CD4-positive, alpha-beta T cell treated with Interleukin-6 for 4 hours (primary cell): Measurements from ENCODE around the gene SPIN1.

Experiments
- DNase-seq: peaks from one replicate; pipeline ENCODE4 v3.0.0-alpha.2; 2020; ENCODE audit warnings: mixed read lengths

SPIN1 gene

DNA sequence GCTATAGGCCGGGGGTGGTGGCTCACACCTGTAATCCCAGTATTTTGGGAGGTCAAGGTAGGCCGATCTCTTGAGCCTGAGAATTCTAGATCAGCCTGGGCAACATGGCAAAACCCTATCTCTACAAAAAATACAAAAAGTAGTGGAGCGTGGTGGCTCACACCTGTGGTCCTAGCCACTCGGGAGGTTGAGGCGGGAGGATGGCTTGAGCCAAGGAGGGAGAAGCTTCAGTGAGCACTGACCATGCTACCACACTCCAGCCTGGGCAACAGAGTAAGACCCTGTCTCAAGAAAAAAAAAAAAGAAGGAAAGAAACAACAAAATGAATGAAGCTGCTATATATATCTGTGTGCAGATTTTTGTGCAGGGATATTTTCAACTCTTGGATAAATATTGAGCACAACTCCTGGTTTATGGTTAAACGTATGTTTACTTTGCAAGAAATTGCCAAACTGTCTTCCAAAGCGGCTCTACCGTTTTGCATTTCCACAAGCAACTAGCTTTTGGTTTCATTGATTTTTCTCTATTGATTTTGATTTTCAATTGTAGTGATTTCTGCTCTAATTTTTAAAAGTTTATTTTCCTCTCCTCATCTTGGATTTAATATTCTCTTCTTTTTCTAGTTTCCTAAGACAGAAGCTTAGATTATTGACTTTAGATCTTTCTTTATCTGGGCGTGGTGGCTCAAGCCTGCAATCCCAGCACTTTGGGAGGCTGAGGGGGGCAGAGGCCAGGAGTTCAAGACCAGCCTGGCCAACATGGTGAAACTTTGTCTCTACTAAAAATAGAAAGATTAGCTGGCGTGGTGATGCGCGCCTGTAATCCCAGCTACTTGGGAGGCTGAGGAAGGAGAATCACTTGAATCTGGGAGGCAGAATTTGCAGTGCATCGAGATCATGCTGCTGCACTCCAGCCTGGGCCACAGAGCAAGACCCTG lies 49.2 kb downstream of the SPIN1 start:
- DNase-seq: no peak

DNA sequence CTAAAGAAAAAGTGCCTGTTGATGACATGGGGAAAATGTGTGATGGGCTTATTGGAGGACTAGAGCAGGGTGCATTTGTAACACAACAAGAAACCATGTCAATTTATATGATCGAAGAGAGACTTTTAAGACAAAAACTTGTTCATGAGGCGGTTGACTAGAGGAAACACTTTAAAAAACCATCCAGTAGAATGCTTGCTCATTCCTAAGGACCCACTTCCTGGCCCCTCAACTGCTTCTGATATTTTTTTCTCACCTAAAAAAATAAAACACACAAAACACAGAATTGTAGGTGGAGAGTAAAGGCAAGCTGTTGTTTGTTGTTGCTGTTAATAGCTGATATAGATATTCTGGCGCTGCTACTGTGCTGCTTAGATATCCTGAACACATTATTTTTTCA lies 50.6 kb downstream of the SPIN1 start:
- no peak for DNase-seq

DNA sequence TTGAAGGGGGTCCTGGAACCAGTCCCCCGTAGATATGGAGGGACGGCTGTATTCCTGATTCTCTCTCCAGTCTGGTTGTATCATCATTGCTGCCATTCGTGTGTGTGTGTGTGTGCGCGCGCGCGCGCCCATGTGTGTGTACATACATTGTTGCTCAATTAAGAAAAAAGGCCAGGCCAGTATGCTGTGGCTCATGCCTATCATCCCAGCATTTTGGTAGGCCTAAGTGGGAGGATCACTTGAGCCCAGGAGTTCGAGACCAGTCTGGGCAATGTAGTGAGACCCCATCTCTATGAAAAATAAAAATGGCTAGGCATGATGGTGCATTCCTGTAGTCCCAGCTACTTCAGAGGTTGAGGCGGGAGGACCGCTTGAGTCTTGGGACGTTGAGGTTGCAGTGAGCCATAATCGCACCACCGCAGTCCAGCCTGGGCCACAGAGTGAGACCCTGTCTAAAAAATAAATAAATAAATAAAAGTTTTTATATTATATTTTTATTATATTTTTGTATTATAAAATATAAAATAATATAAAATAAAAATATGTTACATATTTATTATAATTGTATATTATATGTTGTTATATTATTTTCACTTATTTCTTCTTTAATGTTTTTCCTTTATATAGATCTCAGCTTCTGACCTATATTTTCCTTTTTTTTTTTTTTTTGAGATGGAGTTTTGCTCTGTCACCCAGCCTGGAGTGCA lies 53.2 kb downstream of the SPIN1 start:
- no peak for DNase-seq

DNA sequence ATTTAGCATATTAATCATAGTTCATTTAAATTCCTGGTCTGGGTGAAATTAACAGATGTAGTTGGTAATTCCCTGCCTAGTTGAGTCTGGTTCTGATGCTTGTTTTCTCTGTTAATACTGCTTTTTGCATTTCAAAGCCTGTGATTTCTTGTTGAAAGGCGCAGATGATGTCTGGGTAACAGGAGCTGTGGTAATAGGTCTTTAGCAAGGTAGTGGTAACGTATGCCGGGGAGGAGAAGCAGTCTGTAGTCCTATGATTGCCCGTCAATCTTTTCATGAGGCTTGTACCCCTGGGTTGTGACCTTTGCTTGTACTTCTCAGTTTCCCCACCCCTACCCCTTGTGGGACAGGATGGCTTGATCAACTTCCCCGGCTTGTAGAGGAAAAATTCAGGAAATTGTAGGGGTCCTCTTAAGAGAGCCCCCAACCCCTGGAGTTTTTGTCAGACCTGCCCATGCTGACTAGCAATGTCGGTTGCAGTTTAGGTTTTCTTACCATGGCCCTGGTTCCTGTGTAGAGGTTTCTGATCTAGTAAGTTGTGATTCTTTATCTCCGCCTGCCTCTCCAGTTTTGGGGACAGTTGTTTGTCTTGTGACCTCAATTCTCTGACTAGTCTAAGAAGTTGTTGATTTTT lies 55.4 kb downstream of the SPIN1 start:
- no peak for DNase-seq

DNA sequence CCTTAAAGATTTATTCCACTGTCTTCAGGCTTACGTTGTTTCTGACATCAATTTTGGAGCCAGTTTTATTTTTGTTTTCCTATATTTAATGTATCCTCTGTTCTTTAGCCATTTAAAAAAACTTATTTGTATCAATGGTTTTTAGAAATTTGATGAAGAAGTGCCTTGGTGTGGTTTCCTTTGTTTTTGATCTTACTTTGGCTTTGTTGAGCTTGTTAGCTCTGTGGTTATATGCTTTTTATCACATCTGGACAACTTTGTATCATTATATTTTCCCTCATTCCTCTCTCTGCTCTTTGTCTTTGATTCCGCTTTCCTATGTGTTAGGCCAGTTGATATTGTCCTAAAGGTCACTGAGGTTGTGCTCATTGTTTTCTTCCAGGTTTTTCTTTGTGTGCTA lies 58.5 kb downstream of the SPIN1 start:
- DNase-seq: no peak

DNA sequence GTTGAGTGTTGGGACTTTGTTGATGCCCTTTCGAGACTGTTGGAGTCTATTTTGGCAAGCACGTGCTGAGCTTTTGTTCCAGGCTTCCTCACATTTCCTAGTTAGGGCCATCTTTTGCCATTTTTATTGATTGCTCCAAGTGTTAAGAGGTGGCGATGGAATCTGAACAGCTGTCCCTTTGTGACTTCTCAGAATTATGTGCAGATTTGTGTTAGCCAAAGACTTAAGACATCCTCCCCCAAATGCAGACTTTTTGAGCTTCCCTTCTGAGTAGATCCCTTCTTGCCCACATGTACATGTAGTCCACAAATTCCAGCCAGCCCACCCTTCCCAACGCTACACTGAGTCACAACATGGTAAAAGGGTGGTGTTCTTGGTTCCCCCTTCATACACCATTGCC lies 59.2 kb downstream of the SPIN1 start:
- no peak for DNase-seq

DNA sequence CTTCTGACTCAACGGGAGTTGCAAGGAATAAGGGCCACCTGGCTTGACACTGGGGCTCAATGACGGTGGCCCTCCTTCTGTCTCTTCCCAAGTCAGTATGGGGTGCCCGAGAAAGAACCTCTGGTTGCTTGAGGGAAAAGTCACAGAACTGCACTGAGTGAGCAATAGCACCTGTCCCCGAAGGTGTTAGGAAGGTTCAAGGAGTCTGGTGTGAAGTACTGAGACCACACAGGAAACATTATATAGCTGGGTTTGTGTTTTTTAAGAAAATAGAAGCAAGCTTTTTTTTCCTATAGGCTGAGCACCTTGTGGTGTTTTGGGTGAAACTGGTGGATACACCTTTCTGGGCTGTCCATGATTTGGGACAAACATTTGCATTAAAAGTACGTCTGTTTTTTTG lies 62.9 kb downstream of the SPIN1 start:
- no peak for DNase-seq

DNA sequence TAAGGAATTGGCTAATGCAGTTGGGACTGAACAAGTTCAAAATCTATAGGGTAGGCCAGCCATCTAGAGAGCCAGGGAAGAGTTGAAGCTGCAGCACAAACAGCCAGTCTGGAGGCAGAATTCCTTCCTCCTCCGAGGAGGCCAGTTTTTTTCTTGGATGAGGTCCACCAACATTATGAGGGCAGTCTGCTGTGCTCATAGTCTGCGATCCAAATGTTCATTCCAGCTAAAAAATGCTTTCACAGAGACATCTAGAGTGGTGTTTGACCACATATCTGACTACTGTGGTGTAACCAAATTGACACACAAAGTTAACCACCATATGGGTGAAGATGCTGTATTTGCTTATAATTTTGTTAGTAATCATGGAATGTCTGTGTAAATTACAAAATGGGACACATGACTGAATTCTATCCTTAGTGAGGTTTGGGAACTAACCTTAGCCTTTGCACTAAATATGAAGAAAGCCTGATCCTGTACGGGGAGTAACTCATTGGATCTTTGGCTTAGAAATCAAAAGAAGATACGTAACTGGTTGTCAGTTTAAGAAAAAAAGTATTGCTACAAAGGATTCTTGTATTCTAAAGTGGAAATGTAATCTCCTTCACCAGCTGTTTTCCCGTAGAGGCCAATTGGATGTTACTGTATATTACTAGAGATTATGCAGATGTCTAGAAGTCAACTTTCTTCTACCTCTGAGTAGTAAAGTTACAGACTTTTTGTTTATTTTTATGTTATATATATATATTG lies 70.6 kb downstream of the SPIN1 start:
- DNase-seq: no peak

DNA sequence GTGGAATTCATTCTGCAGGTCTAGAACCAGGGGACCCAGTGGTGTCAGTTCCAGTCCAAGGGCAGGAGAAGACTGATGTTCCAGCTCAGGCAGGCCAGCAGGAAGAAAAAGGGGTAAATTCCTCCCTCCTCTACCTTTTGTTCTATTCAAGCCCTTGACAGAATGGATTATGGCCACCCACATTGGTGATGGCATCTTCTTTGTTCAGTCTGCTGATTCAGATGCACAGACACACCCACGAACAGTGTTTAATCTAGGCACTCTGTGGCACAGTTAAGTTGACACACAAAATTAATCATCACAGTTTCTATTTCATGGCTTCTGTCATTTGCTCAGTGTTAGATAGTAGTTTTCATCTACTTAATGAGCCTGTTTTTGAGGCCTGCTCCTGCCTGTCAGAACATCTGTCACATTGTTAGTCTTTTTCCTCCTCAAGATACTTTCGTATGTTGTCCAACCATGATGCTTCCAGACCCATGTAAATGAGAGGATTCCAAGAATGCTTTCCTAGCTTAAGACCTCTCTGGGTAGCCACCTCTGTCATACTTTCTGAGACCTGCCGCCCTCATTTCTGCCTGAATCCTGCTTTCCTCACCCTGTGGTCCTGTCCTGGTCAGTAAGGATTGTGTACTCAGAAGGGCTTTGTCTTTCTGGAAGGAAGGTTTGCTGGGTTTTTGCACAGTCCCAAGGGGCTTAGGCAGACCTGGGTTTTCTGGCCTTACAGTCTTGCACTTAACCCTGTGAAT lies 72.5 kb downstream of the SPIN1 start:
- no peak for DNase-seq

DNA sequence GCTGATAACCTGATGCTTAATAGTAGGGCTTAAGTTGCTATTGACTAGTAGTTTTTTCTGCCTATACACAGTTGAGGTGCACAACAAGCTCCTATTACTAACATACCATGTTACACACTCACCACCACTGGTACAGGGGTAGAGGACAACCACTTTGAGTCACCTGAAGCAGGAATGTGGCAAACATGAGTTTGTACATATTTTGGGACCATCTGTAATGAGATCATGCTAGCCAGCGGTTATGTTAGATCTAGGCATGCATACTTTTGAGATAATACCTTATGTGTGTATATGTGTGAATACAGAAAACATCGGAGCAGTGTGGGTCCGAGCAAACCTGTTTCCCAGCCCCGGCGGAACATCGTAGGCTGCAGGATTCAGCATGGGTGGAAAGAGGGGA lies 73.9 kb downstream of the SPIN1 start:
- DNase-seq: no peak

DNA sequence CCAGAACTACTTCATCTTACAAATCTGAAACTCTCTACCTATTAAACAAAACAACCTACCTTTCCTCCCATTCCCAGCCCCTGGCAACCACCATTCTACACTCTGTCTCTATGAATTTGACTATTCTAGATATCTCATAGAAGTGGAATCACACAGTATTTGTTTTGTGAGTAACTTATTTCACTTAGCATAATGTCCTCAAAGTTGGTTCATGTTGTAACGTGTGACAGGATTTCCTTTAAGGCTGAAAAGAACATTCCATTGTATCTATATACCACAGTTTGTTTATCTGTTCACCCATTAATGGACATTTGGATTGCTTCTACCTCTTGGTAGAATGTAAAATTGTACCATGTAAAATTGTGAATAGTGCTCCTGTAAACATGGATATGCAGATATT lies 76.6 kb downstream of the SPIN1 start:
- no peak for DNase-seq

DNA sequence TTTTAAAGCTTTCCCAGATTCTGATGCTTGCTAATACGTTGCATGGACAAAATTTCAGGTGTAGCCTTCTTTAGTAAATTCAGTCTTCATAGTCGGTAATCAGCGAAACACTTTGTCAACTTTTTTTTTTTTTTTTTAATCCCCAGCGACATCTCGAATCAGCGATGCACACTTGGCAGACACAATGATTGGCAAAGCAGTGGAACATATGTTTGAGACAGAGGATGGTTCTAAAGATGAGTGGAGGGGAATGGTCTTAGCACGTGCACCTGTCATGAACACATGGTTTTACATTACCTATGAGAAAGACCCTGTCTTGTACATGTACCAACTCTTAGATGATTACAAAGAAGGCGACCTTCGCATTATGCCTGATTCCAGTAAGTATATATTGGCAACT lies 80.0 kb downstream of the SPIN1 start:
- no peak for DNase-seq

DNA sequence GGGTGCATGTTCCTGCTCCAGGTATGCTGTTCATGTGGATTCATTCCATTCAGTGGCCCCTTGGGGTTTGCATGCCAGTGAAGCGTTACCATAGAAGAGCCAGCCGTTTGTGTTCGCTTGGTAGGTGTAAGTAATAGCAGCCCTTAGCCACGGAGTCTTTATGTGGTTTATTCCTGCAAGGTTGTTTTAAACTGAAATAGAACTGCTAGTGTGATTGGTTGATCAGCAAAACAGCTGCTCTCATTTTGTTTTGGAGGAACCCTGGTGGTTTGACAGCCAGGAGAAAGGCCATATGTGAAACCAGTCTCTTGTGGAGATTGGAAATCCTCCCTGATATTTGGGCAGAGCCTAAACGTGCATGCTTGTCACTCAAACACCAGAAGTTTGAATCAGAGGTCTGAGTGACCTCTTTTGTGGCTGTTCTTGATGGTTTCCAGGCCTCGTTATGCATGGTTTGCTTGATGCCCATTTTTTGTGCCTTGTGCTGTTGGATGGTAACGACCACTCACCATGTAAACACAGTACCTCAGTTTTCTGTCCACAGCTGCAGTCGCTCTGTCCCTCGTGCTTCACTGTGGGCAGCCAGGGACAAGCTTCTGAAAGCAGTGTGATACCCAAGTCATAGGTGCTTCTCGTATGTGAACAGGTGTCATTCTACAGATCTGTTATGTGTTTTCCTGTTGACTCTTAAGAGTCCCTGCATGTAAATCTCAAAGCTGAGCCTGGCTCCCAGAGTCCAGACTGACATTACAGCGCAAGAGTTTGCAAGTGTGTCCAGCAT lies 88.4 kb downstream of the SPIN1 start:
- no peak for DNase-seq

DNA sequence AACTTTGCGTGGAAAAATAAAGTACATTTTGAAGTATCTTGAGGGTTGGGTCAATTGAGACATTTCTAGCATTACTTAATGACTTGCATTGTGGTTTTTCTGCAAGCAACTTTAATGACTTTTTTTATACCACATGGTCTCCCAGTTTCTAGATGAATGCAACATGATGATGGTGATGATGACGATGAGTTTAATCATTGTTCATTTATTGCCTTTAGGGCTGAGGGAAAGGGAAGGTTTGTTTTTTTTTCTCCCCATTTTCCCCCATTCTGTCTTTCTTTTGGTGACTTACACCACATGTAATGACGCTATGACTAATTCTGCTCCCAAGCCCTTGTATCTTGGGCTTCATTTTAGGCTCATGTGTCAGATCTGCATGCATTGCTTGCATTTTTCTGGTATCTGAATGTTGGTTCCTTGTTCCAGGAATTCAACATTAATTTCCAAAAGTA lies 89.1 kb downstream of the SPIN1 start:
- no peak for DNase-seq

DNA sequence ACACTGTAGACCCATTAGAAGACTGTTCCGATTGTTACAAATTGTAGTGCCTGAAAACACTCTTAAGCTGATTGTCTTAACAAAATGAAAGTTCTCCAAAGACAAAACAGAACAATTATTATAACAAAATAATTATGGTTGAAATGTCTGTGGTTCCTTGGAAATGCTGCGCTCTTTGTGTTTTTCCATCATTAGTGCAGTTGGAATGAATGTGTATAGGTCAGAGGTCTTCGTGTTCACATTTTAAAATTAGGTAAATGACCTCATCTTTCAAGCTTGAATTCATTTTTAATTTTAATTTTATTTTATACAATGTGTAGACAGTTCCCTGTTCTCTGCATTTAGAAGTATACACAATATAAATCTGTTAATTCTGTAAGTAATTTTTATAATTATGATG lies 90.0 kb downstream of the SPIN1 start:
- no peak for DNase-seq

DNA sequence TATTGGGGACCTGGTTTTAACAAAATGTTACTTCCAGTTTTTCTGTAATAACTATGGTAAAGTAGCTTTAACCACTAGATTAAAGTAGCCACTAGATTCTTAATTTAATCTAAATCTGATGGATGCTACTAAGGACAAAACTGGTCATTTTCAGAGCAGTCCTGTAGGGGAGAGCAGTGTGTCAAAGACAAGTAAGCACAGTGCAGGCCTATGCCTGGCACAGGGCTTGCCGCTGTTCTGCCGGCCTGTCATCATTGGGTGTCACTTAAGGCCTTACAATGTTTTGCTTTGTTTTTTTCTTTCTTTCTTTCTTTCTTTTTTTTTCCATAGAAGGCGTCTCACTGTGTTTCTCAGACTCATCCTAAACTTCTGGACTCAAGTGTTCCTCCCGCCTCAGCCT lies 93.7 kb downstream of the SPIN1 start:
- no peak for DNase-seq

DNA sequence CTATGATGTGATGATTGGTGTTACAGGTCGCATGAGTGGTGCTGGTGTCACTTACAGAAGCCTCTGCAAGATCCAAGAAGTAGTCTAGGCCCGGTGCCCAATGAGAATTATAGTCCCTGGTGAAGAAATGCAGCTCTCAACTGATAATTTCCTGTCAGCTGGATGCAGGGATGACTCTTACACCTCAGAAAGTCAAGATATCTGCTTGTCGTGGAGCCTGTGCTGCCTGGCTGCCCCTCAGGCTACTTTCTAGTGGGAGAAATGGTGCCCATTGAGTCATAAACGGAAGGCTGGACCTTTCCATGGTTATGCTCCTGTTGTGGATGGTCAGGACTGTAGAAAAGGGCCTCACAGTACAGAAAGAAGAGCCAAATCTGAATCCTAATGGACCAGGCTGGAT lies 99.9 kb downstream of the SPIN1 start:
- DNase-seq: no peak

DNA sequence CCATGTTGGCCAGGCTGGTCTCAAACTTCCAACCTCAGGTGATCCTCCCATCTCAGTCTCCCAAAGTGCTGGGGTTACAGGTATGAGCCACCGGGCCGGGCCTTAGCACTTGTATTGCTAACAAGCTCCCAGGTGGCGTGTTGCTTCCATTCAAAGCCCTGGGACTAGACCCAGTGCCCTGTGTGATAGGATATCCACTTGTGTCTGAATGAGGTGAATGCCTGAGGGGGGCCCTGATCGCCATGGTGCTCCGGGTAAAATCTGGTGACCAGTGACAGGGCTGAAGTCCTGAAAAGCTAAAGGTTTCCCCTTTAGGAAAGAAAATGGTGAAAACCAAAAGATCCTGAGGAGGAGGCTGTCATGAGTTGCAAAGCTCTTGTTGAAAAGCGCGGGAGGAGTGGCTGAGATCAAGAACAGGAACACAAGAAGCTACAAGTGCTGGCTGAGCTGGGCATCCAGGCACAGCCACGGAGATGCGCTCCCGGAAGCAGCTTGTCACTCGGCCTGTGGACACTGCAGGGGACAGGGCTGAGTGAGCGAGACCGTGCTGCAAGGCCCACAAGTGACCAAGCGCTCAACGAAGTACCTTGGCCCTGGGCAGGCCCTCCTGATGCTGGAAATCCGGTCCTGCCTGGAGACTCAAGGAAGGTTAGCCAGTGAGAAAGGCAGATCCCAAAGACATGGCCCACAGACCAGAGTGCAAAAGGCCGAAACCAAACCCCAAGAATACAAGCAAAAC lies 106.9 kb downstream of the SPIN1 start:
- DNase-seq: no peak

DNA sequence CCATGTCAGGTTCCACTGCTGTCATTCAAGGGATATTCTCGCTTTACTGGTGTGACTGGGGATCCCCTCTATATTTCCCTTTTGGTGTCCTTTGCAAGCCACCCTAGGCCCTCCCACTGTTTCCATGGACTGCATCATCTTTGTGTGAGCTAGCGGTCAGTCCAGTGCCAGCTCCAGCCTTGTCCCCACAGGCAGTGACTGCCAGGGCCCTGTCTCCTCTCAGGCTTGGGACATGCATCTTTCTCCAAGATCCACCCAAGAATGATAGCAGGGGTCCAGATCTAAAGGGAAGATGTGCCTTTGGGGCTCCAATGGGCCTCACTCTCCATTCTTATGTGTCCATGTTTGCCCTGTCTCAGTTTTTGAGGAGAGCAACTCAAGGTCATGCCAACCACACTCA lies 109.0 kb downstream of the SPIN1 start:
- no peak for DNase-seq

DNA sequence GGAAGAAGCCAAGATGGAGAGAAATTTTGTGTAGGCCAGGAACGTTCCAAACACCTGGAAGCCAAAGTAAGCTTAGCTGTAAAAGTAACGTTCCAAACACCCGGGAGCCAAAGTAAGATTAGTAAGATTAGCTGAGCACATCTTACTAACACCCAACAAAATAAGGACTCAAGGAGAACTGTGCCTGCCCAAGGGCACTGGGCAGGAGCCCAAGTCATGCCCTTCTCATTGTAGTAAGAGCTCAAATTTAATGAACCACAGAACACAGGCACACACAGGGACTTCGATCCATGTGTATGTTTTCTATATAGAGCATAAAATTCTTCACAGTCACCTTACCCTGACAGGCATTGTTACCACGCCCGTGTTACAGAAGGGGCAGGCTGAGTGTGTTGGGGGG lies 110.6 kb downstream of the SPIN1 start:
- DNase-seq: no peak

DNA sequence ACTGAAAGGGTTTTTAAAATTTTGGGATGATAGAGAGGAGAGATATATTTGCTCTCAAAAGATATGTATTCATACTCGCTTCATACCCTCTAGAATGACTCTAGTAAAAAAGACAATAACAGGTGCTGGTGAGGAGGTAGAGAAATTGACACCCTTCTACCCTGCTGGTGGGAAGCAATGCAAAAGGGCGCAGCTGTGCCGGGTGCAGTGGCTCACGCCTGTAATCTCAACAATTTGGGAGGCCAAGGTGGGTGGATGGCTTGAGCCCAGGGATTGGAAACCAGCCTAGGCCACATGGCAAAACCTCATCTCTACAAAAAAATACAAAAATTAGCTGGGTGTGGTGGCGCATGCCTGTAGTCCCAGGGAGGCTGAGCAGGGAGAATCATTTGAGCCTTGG lies 112.8 kb downstream of the SPIN1 start:
- no peak for DNase-seq
